GM21423 (cell line): ENCODE results near the gene IRX3.
"Not testable (repeated sequence)": the region's sequence is repeated elsewhere in the genome, so short reads cannot be mapped to it uniquely, and the experiment has no call there.

Source experiments
- ATAC-seq: cut with Tn5 transposase; IDR thresholded peaks from one replicate; pipeline ENCODE4 v1.9.1; 2021; ENCODE audit warnings: mild to moderate bottlenecking, moderate library complexity; ENCODE audit not compliant: unreplicated experiment

IRX3 gene

DNA sequence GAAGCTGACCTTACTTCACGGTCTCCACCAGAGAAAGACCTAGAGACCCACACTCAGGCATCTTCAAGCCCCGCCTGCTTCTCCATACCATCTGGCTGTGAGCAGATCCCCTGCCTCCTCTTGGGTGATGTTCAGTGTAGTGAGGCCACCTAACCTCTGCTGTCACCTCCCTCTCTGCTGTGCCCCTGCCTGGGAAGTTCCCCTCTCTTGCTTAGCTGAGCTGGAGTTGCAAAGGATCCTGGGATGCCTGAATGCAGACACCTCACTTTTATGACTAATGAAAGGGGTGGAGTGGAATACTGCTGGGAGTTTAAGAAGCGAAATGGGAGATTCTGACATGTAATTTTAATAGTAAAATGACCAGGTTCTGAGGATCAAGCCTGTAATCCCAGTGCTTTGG lies 5.8 kb downstream of the IRX3 start:
- no peak for ATAC-seq

DNA sequence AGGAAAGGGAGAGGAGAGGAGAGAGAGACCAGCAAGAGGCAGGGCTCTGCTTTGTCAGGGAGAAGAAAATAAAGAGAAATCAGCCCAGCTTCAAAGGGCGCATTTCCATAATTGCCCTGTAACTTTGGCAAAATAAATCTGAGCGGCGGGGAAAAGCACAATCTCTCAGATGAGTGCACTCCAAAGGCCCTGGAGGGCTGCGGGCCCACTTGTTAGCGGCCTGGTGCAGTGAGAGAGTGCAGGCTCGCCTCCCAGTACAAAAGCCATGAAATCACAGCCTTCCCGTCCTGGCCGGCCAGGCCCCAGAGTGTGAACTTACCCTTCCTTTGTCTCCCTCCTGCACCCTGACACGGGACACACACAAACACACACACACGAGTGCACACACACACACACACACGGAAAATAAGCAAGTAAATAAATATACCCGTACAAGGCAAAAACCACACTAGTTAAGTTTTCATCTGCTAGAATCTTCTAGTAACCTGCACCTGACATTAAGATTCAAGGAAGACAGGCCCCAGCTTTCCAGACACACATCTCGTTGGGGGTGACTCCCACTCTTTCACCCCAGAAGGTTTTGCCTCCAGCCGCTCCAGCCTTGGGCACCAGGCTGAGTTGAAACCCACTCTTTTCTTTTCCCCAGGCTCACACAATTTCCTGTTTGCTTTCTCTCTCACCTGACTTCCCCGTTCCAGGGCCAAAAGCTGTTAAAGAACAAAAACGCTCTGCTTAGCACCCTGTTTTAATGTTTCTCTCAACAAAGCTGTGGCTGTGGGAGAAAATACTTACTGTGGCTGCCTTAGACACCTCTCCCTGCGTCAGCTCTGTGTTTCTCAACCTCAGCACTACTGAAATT lies 8.5 kb downstream of the IRX3 start:
- ATAC-seq = no peak

DNA sequence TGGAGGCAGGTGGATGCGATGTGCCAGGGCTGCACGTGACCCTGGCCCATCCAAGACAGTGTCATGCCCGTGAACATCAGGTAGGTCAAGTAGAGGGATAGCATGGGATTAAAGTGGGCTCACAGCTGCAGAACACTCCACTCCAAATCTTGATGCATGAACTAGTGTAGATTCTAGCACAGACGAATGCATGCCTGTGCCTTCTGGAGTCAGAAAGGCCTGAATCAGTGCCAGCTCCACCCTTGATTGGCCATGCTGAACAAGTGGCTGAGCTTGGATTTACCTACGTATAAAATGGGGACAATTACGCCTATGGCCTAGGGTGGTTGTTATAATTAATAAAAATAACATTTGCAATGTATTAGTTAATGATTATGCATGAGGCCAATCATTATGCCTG lies 10.6 kb downstream of the IRX3 start:
- ATAC-seq = no peak

DNA sequence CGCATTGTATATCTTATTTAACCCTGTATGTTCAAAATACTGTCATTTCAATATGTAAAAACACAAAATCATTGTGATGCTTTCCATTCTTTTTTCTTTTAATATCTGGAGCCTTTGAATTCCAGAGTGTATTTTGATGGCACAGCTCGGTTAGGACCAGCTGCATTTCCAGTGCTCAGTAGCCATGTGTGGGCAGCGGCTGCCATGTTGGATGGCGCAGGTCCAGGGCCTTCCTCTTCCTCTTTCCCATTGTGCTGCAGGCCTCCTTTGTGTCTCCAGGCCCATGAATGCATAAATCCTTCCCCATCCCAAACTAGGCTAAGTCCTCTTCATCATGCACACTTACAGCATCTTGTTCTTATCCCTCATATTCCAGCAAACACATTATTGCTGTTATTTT lies 13.0 kb downstream of the IRX3 start:
- no peak for ATAC-seq

DNA sequence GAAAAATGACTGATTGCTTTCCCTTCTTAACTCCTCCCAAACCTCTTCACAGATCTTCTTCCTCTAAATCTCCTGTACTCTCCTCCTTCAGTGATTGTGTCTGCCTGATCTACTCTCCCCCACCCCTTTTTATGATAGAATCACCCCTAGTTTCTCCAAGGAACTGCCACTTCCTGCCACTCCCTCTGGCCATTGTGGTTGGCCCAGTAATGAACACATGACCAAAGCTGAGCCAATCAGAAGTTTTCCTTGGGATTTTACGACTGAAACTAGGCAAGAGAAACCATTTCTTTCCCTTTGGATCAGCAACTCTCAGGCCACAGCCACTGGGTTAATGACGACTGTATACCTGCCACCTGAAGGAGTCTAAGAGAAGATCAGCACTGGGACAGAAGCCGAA lies 15.9 kb downstream of the IRX3 start:
- no peak for ATAC-seq

DNA sequence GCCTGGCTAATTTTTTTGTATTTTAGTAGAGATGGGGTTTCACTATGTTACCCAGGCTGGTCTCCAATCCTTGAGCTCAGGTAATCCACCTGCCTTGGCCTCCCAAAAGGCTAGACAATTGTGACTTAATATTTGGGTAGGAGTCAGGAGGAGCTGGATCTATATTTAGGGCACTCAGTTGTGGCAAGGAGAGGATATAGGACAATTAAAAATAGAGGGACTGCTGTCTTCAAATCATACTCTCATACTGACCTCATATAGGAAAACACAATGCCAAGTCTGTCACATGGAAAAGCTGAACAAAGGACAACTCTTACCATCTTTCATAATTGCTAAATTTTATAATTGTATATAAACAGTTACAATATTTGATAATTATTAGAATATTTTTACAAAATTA lies 17.1 kb downstream of the IRX3 start:
- no peak for ATAC-seq

DNA sequence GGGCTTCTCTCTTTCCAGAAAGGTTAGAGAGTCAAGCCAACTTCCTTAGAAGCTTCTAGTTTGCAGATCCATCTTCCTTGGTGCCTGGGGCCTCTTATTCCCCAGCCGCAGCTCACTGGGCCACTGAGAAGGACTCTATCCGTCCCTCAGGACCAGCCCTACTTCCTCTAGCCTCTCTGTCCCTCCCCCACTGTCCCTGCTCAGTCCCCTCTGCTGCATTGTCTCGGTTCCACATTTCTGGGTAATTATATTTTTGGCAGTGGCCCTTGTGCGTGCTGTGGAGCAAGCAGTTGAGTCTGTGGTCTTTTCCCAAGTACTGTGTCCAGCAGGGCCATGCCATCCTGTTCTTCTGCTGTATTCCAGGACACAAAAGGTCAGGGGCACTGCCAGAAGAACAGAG lies 17.8 kb downstream of the IRX3 start:
- no peak for ATAC-seq

DNA sequence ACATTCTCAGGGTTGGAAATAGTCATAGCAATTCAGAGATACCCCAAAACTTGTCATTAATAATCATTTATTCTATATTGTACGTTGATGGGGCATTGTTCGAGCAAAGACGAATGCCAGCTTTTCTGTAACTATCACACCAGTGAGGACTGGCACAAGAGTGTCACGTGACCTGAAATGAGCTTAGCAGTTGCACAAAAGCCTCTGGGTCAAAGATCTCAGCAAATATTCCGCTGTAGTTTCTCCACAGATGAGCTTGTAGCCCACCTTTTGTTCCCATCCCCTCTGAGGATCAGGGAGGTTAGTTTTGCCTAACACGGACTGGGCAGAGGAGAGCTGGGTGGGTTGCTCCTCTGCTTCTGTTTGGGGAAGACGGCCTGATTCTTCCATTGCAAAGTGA lies 18.2 kb downstream of the IRX3 start:
- ATAC-seq = no peak

DNA sequence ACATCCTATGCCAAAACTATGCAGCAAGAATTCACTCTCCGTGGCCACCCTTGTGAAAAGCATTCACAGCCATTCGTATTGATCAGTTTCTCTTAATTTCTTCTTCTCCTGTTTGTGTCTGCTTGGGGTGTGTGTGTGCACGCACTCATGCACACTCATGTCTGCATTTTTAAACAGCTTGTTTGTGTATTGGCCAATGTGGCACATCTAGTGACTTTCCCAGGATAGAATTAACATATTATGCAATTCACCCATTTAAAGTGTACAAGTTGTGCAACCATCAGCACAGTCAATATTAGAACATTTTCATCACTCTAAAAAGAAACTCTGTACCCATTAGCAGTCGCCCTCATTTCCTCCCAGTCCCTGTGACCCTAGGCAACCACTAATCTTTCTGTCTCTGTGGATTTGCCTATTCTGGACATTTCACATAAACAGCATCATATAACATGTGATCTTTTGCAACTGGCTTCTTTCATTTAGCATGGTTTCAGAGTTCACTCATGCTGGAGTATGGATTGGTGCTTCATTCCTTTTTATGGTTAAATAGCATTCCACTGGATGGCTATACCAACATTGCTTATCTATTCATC lies 20.1 kb downstream of the IRX3 start:
- ATAC-seq = no peak

DNA sequence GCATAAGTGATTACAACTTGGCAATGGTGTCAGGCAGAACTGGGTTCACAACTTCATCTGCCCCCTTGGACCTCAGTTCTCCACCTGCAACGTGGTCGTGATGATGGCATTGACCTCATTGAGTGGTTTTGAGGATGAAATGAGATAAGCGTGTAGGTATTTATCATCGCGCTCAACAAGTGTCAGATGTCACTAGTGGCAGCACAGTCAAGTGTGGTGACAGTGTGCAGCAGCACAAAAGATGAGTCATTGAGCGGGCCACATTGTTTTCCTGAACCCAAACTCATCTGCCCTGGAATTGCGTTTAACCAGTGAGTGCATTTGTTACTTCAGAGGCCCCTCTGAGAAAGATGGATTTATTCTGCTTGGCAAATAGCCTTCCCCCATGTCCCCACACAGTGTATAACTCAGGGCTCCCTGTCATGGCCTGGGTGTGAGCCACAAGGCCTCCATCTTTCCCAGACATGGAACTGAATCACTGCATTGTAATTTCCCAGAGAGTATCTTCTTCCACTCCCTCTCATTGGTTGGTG lies 20.9 kb downstream of the IRX3 start:
- no peak for ATAC-seq

DNA sequence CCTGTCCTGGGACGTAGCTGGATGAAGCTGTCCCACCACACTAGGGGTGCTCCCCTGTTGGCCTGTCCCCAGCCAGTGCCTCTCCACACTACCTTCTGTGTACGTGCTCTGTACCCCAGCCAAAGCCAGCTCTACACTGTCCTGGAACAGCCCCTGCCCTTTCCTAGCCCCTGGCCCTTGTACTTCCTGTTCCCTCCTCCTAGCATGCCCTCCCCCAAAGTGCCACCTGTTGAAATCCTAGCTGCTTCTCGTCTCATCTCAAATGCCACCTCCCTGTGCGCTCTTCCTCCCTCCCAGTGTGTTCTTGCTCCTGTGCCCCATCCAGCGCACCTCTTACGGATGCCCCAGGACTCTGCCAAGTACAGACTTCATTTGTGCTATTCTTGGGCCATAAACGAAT lies 33.5 kb downstream of the IRX3 start:
- no peak for ATAC-seq

DNA sequence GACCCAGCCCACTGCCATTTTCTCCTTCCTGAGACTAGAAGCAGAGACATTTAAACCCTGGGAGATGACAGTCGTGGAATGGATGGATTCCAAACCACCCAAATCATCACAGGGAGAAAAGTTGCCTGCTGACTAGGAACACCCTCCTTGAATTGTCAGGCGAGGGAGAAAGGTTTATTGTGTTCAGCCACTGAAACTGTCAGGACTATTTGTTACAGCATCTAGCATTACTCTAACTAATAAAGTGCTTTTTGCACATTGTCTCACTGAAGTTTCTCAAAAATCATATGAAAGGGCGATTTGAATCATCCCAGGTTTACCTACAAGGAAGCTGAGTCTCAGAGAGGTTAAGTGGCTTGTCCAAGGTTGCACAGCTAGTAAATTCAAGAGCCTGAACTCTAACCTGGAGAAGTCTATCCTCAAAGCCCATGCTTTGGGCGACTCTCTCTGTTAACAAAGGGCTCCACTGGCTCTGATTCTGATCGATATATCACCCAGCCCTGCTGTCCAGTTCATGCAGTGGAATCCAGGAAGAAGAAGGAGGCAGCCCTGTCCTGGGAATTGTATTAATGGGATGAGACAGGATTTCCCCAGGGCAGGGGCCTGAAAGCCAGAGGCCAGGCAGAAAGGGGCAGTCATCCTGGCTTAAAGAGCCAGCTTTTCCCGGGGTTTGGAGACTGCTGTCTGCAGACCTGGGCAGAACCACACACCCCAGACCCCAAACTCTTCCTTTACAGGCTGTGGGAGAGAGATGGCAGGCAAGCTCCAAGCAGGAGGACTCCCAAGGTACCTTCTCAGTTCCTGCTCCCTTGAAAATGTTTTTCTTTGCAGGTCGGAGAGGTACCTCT lies 37.5 kb downstream of the IRX3 start:
- no peak for ATAC-seq

DNA sequence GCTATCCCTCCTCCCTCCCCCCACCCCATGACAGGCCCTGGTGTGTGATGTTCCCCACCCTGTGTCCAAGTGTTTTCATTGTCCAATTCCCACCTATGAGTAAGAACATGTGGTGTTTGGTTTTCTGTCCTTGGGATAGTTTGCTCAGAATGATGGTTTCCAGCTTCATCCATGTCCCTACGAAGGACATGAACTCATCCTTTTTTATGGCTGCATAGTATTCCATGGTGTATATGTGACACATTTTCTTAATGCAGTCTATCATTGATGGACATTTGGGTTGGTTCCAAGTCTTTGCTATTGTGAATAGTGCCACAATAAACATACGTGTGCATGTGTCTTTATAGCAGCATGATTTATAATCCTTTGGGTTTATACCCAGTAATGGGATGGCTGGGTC lies 38.9 kb downstream of the IRX3 start:
- ATAC-seq = not testable (repeated sequence)

DNA sequence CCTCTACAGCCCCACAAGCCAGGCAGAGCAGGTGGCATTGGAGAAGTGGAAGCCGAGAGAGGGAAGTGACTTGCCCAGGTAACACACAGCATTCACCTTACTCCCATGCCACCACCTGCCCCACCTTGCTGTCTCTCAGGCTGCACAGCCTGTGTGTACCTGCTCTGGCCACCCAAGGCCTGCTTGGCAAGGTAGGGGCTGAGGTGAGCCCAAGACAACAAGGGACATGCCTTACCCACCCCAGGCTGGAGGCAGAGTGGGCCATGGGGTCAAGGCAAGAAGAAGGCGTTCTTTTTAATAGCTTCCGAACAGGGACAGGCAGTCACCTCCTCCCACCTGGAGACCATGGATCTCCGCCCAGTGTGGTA lies 40.1 kb downstream of the IRX3 start:
- no peak for ATAC-seq

DNA sequence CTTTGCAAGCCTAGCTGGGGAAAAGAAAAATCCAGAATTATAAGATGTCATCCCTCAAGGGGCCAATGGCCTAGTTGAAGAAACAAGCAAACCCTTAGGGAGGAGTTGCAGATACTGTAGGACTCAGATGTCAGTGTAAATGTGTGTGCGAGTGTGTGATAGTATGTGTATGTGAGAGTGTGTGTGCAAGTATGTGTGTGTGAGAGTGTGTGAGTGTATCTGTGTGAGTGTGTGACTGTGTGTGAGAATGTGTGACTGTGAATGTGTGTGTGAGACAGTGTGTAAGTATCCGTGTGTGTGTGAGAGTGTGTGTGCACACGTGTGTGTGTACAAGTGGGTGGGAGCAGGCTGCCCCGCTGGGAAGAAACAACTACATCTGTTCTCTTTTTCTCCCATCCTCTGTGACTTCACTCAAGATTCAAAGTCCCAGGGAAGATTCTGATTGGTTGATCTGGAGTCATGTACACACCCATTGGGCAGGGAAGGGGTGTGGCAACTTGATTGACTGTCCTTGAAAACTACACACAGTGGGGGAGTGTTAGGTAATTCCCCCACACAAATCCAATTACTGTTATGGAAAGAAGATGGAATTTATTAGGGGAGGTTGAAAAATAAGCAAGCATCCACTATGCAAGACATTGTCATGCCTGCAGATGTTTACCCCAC lies 40.7 kb downstream of the IRX3 start:
- ATAC-seq = no peak

DNA sequence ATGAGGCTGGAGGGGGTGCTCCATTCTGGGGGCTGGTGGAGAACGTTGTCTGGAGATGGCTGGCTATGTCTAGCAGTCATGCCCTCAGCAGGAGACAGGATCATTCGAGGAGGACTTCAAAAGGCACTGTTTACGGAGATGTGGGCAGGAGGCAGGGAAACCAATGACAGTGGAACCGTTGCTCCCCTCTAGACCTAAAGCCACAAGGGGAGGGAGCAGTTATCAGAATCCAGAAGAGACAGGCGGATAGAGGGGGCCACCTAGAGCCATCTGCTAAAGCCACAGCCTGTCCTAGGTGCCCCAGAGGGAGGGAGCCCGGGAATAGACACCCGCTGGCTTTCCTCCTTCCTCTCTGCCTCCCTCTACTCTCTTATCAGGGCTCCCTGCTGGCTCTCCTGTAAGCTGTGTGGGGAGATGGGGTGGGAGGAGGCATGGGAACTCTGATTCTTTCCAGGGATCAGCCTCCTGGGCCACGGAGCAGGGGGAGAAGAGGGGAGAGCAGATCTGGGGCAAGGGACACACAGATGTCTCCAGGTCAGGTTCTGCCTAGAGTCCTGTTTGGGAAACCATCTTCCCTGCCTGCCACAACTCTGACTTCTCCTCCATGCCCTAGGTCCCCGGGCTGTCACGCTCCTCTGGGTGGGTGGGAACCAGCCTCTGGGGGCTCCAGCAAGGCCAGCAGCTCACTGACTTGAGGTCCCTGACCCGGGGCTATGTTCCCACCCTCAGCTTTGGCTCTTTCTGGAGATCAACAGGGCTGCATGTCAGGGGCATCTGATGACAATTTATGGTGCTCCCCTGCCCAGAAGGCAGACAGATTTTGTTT lies 42.3 kb downstream of the IRX3 start:
- no peak for ATAC-seq

DNA sequence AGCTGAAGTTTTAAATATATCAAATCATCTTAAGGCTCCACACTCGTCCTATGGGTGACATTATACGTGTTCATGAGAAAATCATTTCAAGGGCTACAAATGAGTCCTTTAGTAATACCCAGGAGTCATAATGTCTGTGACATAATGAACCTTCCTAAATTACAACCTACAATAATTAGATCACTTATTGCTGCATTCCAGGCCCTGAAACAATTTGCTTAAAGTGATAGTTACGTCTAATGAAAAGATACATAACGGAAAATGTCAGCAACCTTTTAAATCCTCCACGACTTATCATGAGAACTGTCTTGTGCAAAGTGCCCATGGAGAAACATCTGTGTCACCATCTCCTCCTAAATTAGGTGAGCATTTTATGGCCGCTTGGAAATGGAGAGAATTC lies 43.4 kb downstream of the IRX3 start:
- ATAC-seq = no peak

DNA sequence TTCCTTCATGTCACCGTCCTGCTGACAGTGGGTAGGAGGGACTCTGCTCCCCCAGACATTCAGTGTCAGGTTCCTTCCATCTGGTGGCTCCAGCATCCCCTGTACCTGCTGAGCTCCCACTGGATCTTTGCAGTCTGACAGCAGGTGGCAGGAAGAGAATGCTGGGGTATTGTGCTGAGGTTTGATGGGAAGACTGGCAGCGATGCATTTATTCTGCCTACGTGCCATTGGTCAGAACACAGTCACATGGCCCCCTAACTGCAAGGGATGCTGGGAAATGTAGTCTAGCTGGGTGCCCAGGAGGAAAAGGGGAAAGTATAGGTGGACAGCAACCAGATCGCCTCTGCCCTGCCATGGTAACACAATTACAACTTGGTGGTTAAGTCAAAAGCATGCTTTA lies 44.4 kb downstream of the IRX3 start:
- no peak for ATAC-seq

DNA sequence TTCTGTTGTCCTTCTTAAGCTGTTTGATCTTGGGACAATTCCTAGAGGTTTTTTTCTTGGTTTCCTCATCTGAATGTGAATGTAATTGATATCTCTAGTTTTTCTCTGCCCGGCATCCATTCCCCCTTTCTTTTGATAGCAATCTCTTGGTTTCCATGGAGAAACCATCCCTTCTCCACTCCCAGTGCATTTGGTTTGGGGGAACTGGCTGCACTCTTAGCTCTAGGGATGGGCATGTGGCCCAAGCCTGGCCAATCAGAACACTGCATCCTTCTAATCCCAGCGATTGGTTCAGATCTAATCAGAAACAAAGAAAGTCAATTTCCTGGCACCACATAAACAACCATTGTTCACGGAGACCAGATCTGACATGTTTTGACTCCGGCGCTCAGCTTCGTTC lies 45.1 kb downstream of the IRX3 start:
- ATAC-seq = no peak
